Activated CD4-positive, alpha-beta T cell treated with anti-CD3 and anti-CD28 coated beads, Interleukin-2, amount 50 U/mL, for 4 hours (primary cell): ENCODE data around the gene PTPRM.
"Not testable (repeated sequence)": the region's sequence is repeated elsewhere in the genome, so short reads cannot be mapped to it uniquely, and the experiment has no call there.

Source experiments
- DNase-seq, 2 experiments: peaks; one replicate each; pipeline ENCODE4 v3.0.0-alpha.2; 2020

Gene PTPRM

DNA sequence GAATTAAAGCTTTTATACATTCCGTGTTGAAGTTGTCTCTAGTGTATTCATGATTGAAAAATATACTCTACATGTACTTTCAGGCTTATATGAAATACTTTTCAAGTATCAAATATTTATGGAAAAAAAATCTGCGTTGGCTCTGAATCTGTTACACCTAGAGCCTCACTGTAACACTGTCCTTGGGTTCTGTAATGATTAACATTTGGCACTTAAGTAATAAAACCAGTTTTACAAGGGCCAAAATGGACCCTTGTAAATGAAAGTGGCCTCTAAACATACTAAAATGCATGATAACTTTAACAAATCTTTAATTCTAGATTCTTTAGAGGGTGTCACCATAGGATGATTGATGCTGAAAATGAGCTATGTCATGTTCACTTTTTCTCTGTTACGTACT lies 162.8 kb downstream of the PTPRM start:
- no peak for DNase-seq

- DNase-seq: no peak
Observed at GRCh38 chr18:7730682-7731081, 163.6 kb downstream of the PTPRM start.

DNA sequence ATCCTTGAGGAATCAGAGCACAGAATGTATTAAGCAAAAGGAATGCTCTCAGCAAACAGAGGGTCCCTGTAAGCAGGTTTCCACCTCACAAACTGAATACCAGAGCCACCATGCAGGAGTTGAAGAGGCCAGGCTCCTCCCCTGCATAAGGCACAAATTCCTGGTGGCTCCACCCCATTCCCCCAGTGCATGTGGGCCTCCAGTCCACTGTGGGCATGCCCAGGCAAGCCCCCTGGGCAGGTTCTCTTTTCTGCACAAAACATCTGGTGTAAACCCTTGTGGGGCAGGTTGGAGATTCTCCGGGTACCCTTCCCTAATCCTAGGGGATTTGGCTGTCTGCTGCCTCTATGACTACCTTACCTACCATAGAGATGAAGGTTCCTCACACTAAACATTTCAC lies 166.5 kb downstream of the PTPRM start:
- DNase-seq: no peak

GRCh38 chr18:7735196-7735595 lies 168.1 kb downstream of the PTPRM start:
- no peak for DNase-seq

DNA sequence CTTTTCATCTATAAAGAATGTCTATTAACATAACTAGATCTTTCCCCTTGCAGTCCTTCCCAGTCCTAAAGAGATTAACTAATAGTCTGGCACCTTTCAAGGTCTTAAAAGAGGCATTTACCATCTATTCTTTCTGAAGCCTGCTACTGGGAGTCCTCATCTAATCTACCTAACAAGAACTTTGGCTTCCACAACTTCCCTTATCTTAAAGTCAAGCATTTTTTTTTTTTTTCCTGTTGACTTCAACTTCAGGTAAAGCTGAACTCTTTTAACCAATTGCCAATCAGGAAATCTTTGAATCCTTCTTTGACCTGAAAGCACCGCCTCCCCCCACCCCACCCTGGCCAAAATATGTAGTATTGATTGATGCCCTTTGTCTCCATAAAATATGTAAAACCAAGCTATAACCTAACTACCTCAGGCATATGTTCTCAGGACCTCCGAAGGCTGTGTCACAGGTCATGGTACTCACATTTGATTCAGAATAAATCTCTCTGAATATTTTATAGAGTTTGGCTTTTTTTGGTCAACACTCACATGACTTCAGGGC lies 168.6 kb downstream of the PTPRM start:
- no peak for DNase-seq

DNA sequence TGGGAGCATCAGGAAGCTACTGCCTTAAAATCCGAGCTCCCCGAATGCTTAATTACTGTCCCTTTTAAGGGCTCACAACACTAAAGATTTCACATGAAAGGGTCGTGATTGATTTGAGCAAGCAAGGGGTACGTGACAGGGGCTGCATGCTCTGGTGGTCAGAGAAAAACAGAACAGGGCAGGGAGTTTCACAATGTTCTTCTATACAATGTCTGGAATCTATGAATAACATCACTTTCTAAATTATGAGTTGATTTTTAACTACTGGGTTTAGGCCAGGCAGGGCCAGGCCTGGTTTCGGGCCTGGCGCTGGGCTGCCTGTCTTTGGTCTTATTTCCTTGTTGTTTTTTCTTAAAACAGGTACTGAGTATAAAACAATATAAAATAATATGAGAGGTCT lies 169.4 kb downstream of the PTPRM start:
- DNase-seq: not testable (repeated sequence)

DNA sequence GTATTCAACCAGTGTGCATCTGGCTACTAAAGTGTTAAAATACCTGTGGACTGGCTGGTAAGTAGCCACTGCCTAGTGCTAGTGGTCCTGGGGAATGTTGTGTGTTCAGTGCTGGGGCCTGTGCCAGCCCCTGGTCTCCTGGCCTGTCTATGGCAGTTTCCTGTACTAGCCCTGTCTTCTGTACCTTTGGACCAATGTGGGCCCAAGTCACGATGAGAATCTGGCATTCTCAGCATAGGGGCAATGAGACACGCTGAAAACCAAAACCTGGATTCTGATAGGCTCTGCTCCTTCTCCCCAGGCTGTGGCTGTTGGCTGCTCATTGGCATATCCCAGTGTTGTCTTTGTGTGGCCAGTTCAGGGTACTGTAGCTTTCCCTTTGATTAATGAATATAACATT lies 170.4 kb downstream of the PTPRM start:
- no peak for DNase-seq

DNA sequence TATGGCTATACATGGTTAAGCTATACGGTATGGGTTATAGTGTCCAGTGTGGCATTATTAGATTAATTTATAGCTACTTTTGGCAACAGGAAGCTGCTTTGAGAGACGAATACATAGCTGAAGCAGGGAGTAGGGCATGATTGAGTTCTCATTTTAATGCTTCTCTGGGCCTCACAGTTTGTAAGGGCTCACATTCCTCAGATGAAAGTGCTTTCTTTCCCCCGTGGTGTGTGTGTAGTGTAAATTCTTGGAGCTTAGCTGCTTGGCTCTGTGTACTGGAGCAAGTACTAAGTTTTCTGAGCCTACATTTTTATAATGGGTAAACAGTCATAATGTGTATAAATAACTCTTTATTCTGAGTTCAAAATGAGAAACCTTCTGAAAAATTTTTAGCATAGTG lies 173.7 kb downstream of the PTPRM start:
- no peak for DNase-seq

GRCh38 chr18:7741640-7742039 lies 174.5 kb downstream of the PTPRM start:
- no peak for DNase-seq

GRCh38 chr18:7742224-7742623 lies 175.1 kb downstream of the PTPRM start:
- DNase-seq: no peak

GRCh38 chr18:7743256-7743655 lies 176.1 kb downstream of the PTPRM start:
- no peak for DNase-seq

GRCh38 chr18:7746106-7746505 lies 179.0 kb downstream of the PTPRM start:
- no peak for DNase-seq

GRCh38 chr18:7748251-7749007 lies 181.3 kb downstream of the PTPRM start:
- DNase-seq: no peak

GRCh38 chr18:7749008-7749405 lies 181.9 kb downstream of the PTPRM start:
- no peak for DNase-seq

- no peak for DNase-seq
Observed at GRCh38 chr18:7749510-7749981, 182.4 kb downstream of the PTPRM start.

- DNase-seq: no peak
Observed at GRCh38 chr18:7750095-7750663, 183.1 kb downstream of the PTPRM start.

DNA sequence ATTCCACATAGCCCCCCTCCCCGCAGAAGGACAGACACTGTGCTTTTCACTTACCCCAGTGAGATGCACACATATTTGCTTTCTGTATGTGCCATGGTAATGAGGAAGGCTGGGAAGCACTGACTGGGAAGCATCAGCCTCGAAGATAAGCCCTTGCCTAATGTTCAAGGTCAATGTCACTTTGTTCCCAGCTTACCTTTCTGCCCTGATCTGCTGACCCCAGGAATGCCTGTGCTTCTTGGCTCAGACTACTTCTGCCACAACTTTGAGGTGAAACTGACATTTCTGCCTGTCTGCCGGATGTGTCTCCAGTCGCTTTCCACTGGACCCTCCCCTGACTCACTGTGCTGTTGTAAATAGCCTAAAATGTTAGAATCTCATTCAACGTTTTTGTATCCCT lies 183.8 kb downstream of the PTPRM start:
- no peak for DNase-seq

GRCh38 chr18:7754258-7754657 lies 187.1 kb downstream of the PTPRM start:
- DNase-seq: no peak

- no peak for DNase-seq
Observed at GRCh38 chr18:7754725-7755181, 187.6 kb downstream of the PTPRM start.

GRCh38 chr18:7755753-7756475 lies 188.8 kb downstream of the PTPRM start:
- DNase-seq: no peak

- DNase-seq: no peak
Observed at GRCh38 chr18:7757175-7757574, 190.1 kb downstream of the PTPRM start.

DNA sequence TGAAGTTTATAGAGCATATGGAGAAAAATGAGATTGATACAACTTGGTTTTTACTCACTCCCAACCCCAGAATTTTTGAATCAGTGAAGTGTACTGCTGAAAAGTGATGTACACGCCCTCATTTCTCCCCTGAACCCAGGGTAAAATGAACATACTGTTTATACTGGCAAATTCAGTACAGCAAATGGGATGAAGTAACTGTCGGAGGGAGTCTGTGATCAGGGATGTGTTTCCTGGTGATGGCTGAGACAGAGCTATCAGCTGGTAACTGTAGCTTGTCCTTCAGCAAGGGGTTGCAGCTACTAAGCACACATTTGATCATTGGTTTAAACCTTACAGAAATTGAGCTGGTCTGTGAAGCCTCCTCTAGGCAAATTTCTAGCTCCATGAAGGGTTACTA lies 191.6 kb downstream of the PTPRM start:
- DNase-seq: no peak
